K562 (cell line): ENCODE measurements around the gene AFAP1. TPM values are rescaled to one million over a fixed set of nuclear protein-coding genes. Genes with fewer than 3 reads are reported as not detected.

Source experiments
- ATAC-seq: fragments of 200-7000 bp; cut with Tn5 transposase; 3 replicates; pipeline ENCODE4 v1.9.1; 2020; ENCODE audit warnings: moderate library complexity
- BruUV-seq: library from RNA; stranded (reverse); fragments of 400-500 nt; replicated peaks from 2 replicates; lab custom pipeline; 2021; lab: Mats Ljungman, UMichigan
- CTCF ChIA-PET: fragments of 300-600 bp; formaldehyde crosslinking; extraction: SDS; loops from one replicate; lab custom pipeline; 2021; ENCODE audit warnings: low intra/inter-chr PET ratio; lab: Yijun Ruan, JAX
- POLR2A ChIA-PET: fragments of 300-600, 350-650 bp; sonication (Branson Sonifier 250); formaldehyde crosslinking; extraction: SDS; loops from one replicate; lab custom pipeline; 2021; ENCODE audit warnings: antibody characterized with exemption, inconsistent platforms; lab: Yijun Ruan, JAX
- DNase-seq, 4 experiments: peaks; one replicate each; pipeline versions ENCODE4 v3.0.0 to v3.0.0-alpha.2; 2011 to 2018; ENCODE audit warnings: low spot score in 3 of 4, mixed read lengths in 3 of 4; ENCODE audit errors: extremely low read depth in 1 of 4
- FAIRE-seq: peaks from 2 replicates; lab custom pipeline; 2011; peaks lifted over from hg19 to GRCh38; lab: Jason Lieb, UNC
- H2AFZ ChIP-seq: 2 replicates; pipeline ENCODE4 v1.6.0; 2011; ENCODE audit warnings: low read depth, low read length, control low read depth, inconsistent platforms
- H3K27ac ChIP-seq: fragments of 200-600 bp; 3 replicates; pipeline ENCODE4 v1.8.0; 2011; ENCODE audit warnings: low read depth, mild to moderate bottlenecking, control low read depth, inconsistent platforms, low read length, moderate library complexity, mixed read lengths; ENCODE audit errors: extremely low read depth
- H3K27me3 ChIP-seq, 2 experiments: fragments of 300-600 bp in 1 of 2; 2 replicates in 1 of 2; 3 replicates in 1 of 2; pipeline versions ENCODE4 v1.6.0 to v1.8.0; 2011; ENCODE audit warnings: inconsistent platforms in 2 of 2, low read length in 2 of 2, mild to moderate bottlenecking in 1 of 2, mixed read lengths in 1 of 2, moderate library complexity in 1 of 2; ENCODE audit not compliant: control insufficient read depth in 2 of 2, insufficient read depth in 2 of 2
- H3K36me3 ChIP-seq: fragments of 300-600 bp; 3 replicates; pipeline ENCODE4 v1.8.0; 2011; ENCODE audit warnings: mild to moderate bottlenecking, low read length, inconsistent platforms; ENCODE audit not compliant: control insufficient read depth, insufficient read depth
- H3K4me1 ChIP-seq, 2 experiments: fragments of 200-600 bp in 1 of 2; replicated peaks in 1 of 2; 2 replicates in 1 of 2; 3 replicates in 1 of 2; pipeline versions ENCODE4 v1.5.1 to v1.8.0; 2011; ENCODE audit warnings: inconsistent platforms in 2 of 2, low read length in 2 of 2, mild to moderate bottlenecking in 1 of 2, mixed read lengths in 1 of 2, moderate library complexity in 1 of 2; ENCODE audit not compliant: control insufficient read depth in 2 of 2, insufficient read depth in 2 of 2
- H3K4me2 ChIP-seq: 2 replicates; pipeline ENCODE4 v1.6.1; 2011; ENCODE audit warnings: low read length, control low read depth, inconsistent platforms, mixed read lengths; ENCODE audit not compliant: insufficient read depth
- H3K4me3 ChIP-seq: fragments of 200-600 bp; sonication (generic), shearing (Covaris generic); 2 replicates; pipeline ENCODE4 v1.5.1; 2016; ENCODE audit warnings: control low read depth, inconsistent platforms
- H3K79me2 ChIP-seq: fragments of 200-600 bp; 3 replicates; pipeline ENCODE4 v1.8.0; 2011; ENCODE audit warnings: low read length, inconsistent platforms; ENCODE audit not compliant: control insufficient read depth, insufficient read depth
- H3K9ac ChIP-seq, 2 experiments: 2 replicates each; pipeline versions ENCODE4 v1.6.0 to v1.6.1; 2011; ENCODE audit warnings: low read depth in 2 of 2, low read length in 2 of 2, control low read depth in 1 of 2, inconsistent platforms in 1 of 2, mild to moderate bottlenecking in 1 of 2, mixed read lengths in 1 of 2; ENCODE audit not compliant: insufficient read depth in 1 of 2
- H3K9me1 ChIP-seq: one replicate; pipeline ENCODE4 v1.6.0; 2011; ENCODE audit warnings: inconsistent platforms, mild to moderate bottlenecking, low read length, moderate library complexity; ENCODE audit not compliant: control insufficient read depth, insufficient read depth
- H3K9me3 ChIP-seq: replicated peaks from 2 replicates; pipeline ENCODE4 v1.5.1; 2011; ENCODE audit warnings: low read depth, low read length, inconsistent platforms; ENCODE audit not compliant: control insufficient read depth, insufficient read depth
- H4K20me1 ChIP-seq: replicated peaks from 2 replicates; pipeline ENCODE4 v1.6.1; 2011; ENCODE audit warnings: low read length, inconsistent platforms, mixed read lengths; ENCODE audit not compliant: control insufficient read depth, insufficient read depth
- ETV6 ChIP-seq, 3 experiments: fragments of 150-350 bp in 1 of 3; sonication (generic) in 1 of 3; formaldehyde crosslinking in 1 of 3; IDR thresholded peaks; 2 replicates each; pipeline versions ENCODE4 v1.6.1 to v1.8.0; 2014 to 2022; ENCODE audit warnings: borderline replicate concordance in 2 of 3, low read depth in 2 of 3, antibody characterized with exemption in 1 of 3, low read length in 1 of 3, mild to moderate bottlenecking in 1 of 3, missing genetic modification reagents in 1 of 3
- KAT7 ChIP-seq: sonication (generic); formaldehyde crosslinking; IDR thresholded peaks from 2 replicates; pipeline ENCODE4 v1.8.0; 2022; ENCODE audit warnings: missing genetic modification reagents, mild to moderate bottlenecking, borderline replicate concordance
- POLR2G ChIP-seq: fragments of 200-400 bp; formaldehyde crosslinking; IDR thresholded peaks from 2 replicates; pipeline ENCODE4 v1.6.1; 2017; ENCODE audit warnings: low read depth, mild to moderate bottlenecking, antibody characterized with exemption, low read length, moderate library complexity
- RBFOX2 ChIP-seq: fragments of 200-400 bp; formaldehyde crosslinking; IDR thresholded peaks from 2 replicates; pipeline ENCODE4 v1.6.1; 2017; ENCODE audit warnings: low read depth, mild to moderate bottlenecking, low read length, moderate library complexity
- SMARCA5 ChIP-seq: fragments of 450-650 bp; IDR thresholded peaks from 2 replicates; pipeline ENCODE4 v1.6.1; 2016
- U2AF1 ChIP-seq: fragments of 200-400 bp; formaldehyde crosslinking; optimal IDR thresholded peaks from 2 replicates; pipeline ENCODE3; 2017; ENCODE audit warnings: mild to moderate bottlenecking, low read depth, low read length, moderate library complexity
- WGBS: fragments of 100-300 bp; shearing (Covaris generic); methylation state at CpG from one replicate; pipeline ENCODE4 v1.1.6; 2016; ENCODE audit warnings: low coverage, mixed read lengths; ENCODE audit not compliant: insufficient coverage; ENCODE audit errors: missing lambda C conversion rate; 5-methylcytosine and 5-hydroxymethylcytosine counted together
- in situ Hi-C: fragments of 300-500 bp; cut with MboI; formaldehyde crosslinking; loops from 4 replicates; pipeline ENCODE4 v1.15.0; 2018; ENCODE audit warnings: inconsistent platforms, mixed read lengths
- intact Hi-C: fragments of 100-400 bp; cut with micrococcal nuclease; formaldehyde crosslinking; loops from 2 replicates; pipeline ENCODE4 v1.14.2; 2022
- polyA plus RNA-seq, 8 experiments: library from polyadenylated mRNA; depleted of rRNA in 4 of 8; stranded (reverse) in 5 of 8; unstranded in 3 of 8; fragments of >200 nt; fragmentation: Nextera tagmentation in 2 of 8; fragmentation: Illumina TruSeq in 1 of 8; extraction: Ambion mirVana in 2 of 8; extraction: Trizol in 1 of 8; gene quantifications; 2 replicates each; pipeline versions ENCODE4 v1.2.1 to v1.2.3, GENCODE V29; 2011 to 2014; ENCODE audit warnings: inconsistent platforms in 1 of 8, missing spikeins in 1 of 8
- total RNA-seq, 7 experiments: library from RNA; depleted of rRNA in 6 of 7; stranded (reverse); fragments of >200 nt in 6 of 7; fragmentation: Illumina TruSeq in 2 of 7; extraction: Trizol in 2 of 7; gene quantifications; 2 replicates each; pipeline versions ENCODE4 v1.2.1 to v1.2.3, GENCODE V29; 2011 to 2021; ENCODE audit warnings: low replicate concordance in 1 of 7
- TF ChIP-seq, protein P1 (sequence below): IDR thresholded peaks from 2 replicates; pipeline ENCODE4 v1.6.1; 2011; ENCODE audit not compliant: insufficient read length; ENCODE audit errors: extremely low read depth

AFAP1 gene
- total and polyA plus RNA-seq, 9 of the 15 experiments (the other 6 are each of a cell fraction or from before 2014, with no cell fraction given): 0.07 to 0.42 (median 0.12) TPM; not detected in 1

- TF ChIP-seq KAT7 (CRISPR knock-in tag): no peak
- TF ChIP-seq ETV6 (IDR thresholded peaks at IDR 0.05; ENCODE audit: borderline replicate concordance in 1 of 2, low read depth in 2 of 2, low read length in 1 of 2): no peak
- TF ChIP-seq ETV6 (CRISPR knock-in tag; IDR thresholded peaks at IDR 0.05; ENCODE audit: borderline replicate concordance): no peak
- no peak for TF ChIP-seq SMARCA5
- TF ChIP-seq, protein P1, sequence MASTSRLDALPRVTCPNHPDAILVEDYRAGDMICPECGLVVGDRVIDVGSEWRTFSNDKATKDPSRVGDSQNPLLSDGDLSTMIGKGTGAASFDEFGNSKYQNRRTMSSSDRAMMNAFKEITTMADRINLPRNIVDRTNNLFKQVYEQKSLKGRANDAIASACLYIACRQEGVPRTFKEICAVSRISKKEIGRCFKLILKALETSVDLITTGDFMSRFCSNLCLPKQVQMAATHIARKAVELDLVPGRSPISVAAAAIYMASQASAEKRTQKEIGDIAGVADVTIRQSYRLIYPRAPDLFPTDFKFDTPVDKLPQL: no peak
Observed at GRCh38 chr4:7756561-7757355, 182.9 kb downstream of the AFAP1 start (continued).

DNA sequence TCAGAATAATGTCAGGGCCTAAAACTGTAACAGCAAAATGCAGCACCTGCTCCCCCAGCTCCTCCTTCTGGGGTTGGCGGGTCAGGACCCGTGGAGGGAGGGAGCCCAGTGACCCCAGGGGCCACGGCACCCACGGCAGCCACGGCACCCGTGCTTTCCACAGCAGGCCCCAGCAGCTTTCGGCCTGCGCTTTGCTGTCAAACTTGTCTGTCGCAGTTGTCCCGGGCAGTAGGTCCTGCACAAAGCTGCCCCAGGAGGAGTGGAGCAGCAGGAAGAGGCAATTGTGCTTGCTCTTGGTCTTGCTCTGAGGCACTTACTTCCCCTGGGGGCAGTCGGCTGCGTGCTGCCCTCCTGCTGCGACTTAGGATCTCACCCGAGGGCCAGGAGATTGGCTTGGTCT is 183.6 kb downstream of the AFAP1 start:
- peaks cover 3% of the 10 kb centered on the region for H4K20me1 ChIP-seq
- peak overlapping the region in 1 of 2 experiments; percentile 68; a peak in 1 of 4 replicates for H3K9ac ChIP-seq
- intact Hi-C loops: no loop called here
- no TSS peak for BruUV-seq
- H3K9me1 ChIP-seq: no peaks in the 10 kb centered on the region
- peaks cover 5 to 44% of the 10 kb centered on the region in 2 experiments; a peak in 3 of 5 replicates for H3K4me1 ChIP-seq
- no peak for DNase-seq
- ChIA-PET CTCF (no interaction called here), POLR2A (interaction anchor here (0.5 kb wide), 1 partner anchor 72 kb away, joined by 3 read pairs; no protein-coding TSS in a partner anchor)
- peaks cover 51% of the 10 kb centered on the region for H3K79me2 ChIP-seq
- no peaks in the 10 kb centered on the region; the same call in 1 of the 2 replicates for H3K9me3 ChIP-seq
- H3K27me3 ChIP-seq: no peaks in the 10 kb centered on the region
- TF ChIP-seq RBFOX2 (0 out of 2 replicates have a peak, but pooled peaks have one; percentile 18), POLR2G (0 out of 2 replicates have a peak, but pooled peaks have one; percentile 3), U2AF1 (no peak)
- H3K36me3 ChIP-seq: peaks cover 4% of the 10 kb centered on the region; the same call in 1 of the 3 replicates
- no peak overlapping the region; the same call in 1 of the 2 replicates for H3K4me2 ChIP-seq
- in situ Hi-C loops: no loop called here
- no peak overlapping the region for H3K4me3 ChIP-seq
- no peak for ATAC-seq
- no peak overlapping the region for H2AFZ ChIP-seq
- H3K27ac ChIP-seq: no peak overlapping the region
- 53% methylated on average over 11 of the region's 14 CpGs for WGBS
- FAIRE-seq: no peak
